Keratinocyte (primary cell): ENCODE measurements around the gene PRM2. TPM values are rescaled to one million over a fixed set of nuclear protein-coding genes. Genes with fewer than 3 reads are reported as not detected.

Source experiments
- DNase-seq: peaks from one replicate; pipeline ENCODE4 v3.0.0-alpha.2; 2011; ENCODE audit warnings: low read depth, missing footprints, low spot score
- FAIRE-seq: peaks from 2 replicates; lab custom pipeline; 2011; peaks lifted over from hg19 to GRCh38; lab: Jason Lieb, UNC
- H2AFZ ChIP-seq: 2 replicates; pipeline ENCODE4 v1.6.0; 2012; ENCODE audit warnings: low read length, control low read depth, inconsistent platforms; ENCODE audit not compliant: control insufficient read depth
- H3K27ac ChIP-seq: 2 replicates; pipeline ENCODE4 v1.5.1; 2011; ENCODE audit warnings: low read length; ENCODE audit not compliant: control insufficient read depth, insufficient read depth
- H3K27me3 ChIP-seq: 3 replicates; pipeline ENCODE4 v1.6.0; 2011; ENCODE audit warnings: low read length; ENCODE audit not compliant: control insufficient read depth, insufficient read depth; ENCODE audit errors: extremely low read depth
- H3K36me3 ChIP-seq, 2 experiments: 2 replicates in 1 of 2; 3 replicates in 1 of 2; pipeline ENCODE4 v1.5.1; 2011; ENCODE audit warnings: low read length in 2 of 2, mild to moderate bottlenecking in 1 of 2; ENCODE audit not compliant: control insufficient read depth in 2 of 2, insufficient read depth in 2 of 2; ENCODE audit errors: extremely low read depth in 1 of 2
- H3K4me1 ChIP-seq: 3 replicates; pipeline ENCODE4 v1.5.1; 2011; ENCODE audit warnings: low read length; ENCODE audit not compliant: control insufficient read depth, insufficient read depth; ENCODE audit errors: extremely low read depth
- H3K4me2 ChIP-seq: 3 replicates; pipeline ENCODE4 v1.6.0; 2011; ENCODE audit warnings: low read depth, low read length; ENCODE audit not compliant: control insufficient read depth, insufficient read depth; ENCODE audit errors: extremely low read depth
- H3K4me3 ChIP-seq, 3 experiments: fragments of 200-600 bp in 1 of 3; sonication (generic) in 1 of 3; 2 replicates in 2 of 3; 3 replicates in 1 of 3; pipeline ENCODE4 v1.5.1; 2011 to 2016; ENCODE audit warnings: low read length in 3 of 3, mild to moderate bottlenecking in 3 of 3, control low read depth in 2 of 3, inconsistent platforms in 1 of 3, low read depth in 1 of 3, mixed read lengths in 1 of 3, mixed run types in 1 of 3, moderate library complexity in 1 of 3; ENCODE audit not compliant: control insufficient read depth in 2 of 3, insufficient read depth in 2 of 3; ENCODE audit errors: extremely low read depth in 1 of 3
- H3K79me2 ChIP-seq: 2 replicates; pipeline ENCODE4 v1.6.0; 2012; ENCODE audit warnings: low read length; ENCODE audit not compliant: control insufficient read depth, insufficient read depth
- H3K9ac ChIP-seq: 3 replicates; pipeline ENCODE4 v1.6.0; 2011; ENCODE audit warnings: low read length; ENCODE audit not compliant: control insufficient read depth, insufficient read depth; ENCODE audit errors: extremely low read depth
- H3K9me1 ChIP-seq: 3 replicates; pipeline ENCODE4 v1.6.0; 2011; ENCODE audit warnings: low read length; ENCODE audit not compliant: control insufficient read depth, insufficient read depth; ENCODE audit errors: extremely low read depth
- H3K9me3 ChIP-seq: 2 replicates; pipeline ENCODE4 v1.5.1; 2012; ENCODE audit warnings: low read depth, low read length; ENCODE audit not compliant: control insufficient read depth
- H4K20me1 ChIP-seq: 3 replicates; pipeline ENCODE4 v1.6.0; 2011; ENCODE audit warnings: low read length; ENCODE audit not compliant: control insufficient read depth, insufficient read depth; ENCODE audit errors: extremely low read depth
- EZH2 ChIP-seq: IDR thresholded peaks from one replicate; pipeline ENCODE4 v1.6.1; 2012; ENCODE audit warnings: inconsistent platforms, mild to moderate bottlenecking, low read length, moderate library complexity
- dilution Hi-C: fragments of 300-500 bp; cut with MboI; formaldehyde crosslinking; loops from one replicate; pipeline ENCODE4 v1.7.0; 2020; ENCODE audit warnings: low sequenced_read_pairs; ENCODE audit not compliant: extremely low pct_ligation_motif_present
- polyA plus RNA-seq, 5 experiments: library from polyadenylated mRNA; depleted of rRNA in 3 of 5; stranded (reverse) in 3 of 5; stranded (forward) in 1 of 5; unstranded in 1 of 5; fragments of >200 nt; gene quantifications; 1 replicate in 1 of 5; 2 replicates in 3 of 5; 3 replicates in 1 of 5; pipeline versions ENCODE4 v1.2.1 to v1.2.3, GENCODE V29; 2011 to 2012; ENCODE audit warnings: missing spikeins in 2 of 5, low read depth in 1 of 5, low replicate concordance in 1 of 5
- TF ChIP-seq, protein P1 (sequence below), 3 experiments: IDR thresholded peaks in 1 of 3; conservative IDR thresholded peaks in 1 of 3; optimal IDR thresholded peaks in 1 of 3; 2 replicates in 2 of 3; 3 replicates in 1 of 3; pipeline versions ENCODE3 to v1.5.1; 2011; ENCODE audit warnings: low read length in 3 of 3, mild to moderate bottlenecking in 3 of 3, moderate library complexity in 2 of 3, control low read depth in 1 of 3, inconsistent platforms in 1 of 3; ENCODE audit not compliant: insufficient read depth in 2 of 3; ENCODE audit errors: extremely low read depth in 1 of 3

Gene PRM2
- polyA plus RNA-seq, 1 donor (not counting 4 experiments of a cell fraction or from before 2014, with no cell fraction given): not detected

GRCh38 chr16:11253009-11253994 is 23.0 kb downstream of the PRM2 start:
- H3K79me2 ChIP-seq: peaks cover 19% of the 10 kb centered on the region
- H3K4me1 ChIP-seq: peaks cover 20% of the 10 kb centered on the region
- H4K20me1 ChIP-seq: no peaks in the 10 kb centered on the region
- H3K27ac ChIP-seq: no peak overlapping the region
- H3K27me3 ChIP-seq: no peaks in the 10 kb centered on the region
- H3K9ac ChIP-seq: no peak overlapping the region
- peak overlapping the region in 2 of 3 experiments; percentile 26 to 88 for H3K4me3 ChIP-seq
- no peak overlapping the region for H2AFZ ChIP-seq
- TF ChIP-seq EZH2: no peak
- TF ChIP-seq, protein P1, sequence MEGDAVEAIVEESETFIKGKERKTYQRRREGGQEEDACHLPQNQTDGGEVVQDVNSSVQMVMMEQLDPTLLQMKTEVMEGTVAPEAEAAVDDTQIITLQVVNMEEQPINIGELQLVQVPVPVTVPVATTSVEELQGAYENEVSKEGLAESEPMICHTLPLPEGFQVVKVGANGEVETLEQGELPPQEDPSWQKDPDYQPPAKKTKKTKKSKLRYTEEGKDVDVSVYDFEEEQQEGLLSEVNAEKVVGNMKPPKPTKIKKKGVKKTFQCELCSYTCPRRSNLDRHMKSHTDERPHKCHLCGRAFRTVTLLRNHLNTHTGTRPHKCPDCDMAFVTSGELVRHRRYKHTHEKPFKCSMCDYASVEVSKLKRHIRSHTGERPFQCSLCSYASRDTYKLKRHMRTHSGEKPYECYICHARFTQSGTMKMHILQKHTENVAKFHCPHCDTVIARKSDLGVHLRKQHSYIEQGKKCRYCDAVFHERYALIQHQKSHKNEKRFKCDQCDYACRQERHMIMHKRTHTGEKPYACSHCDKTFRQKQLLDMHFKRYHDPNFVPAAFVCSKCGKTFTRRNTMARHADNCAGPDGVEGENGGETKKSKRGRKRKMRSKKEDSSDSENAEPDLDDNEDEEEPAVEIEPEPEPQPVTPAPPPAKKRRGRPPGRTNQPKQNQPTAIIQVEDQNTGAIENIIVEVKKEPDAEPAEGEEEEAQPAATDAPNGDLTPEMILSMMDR (optimal IDR thresholded peaks at IDR 0.05 in 1 of 3, IDR thresholded peaks at IDR 0.05 in 1 of 3, conservative IDR thresholded peaks at IDR 0.05 in 1 of 3; ENCODE audit: extremely low read depth in 1 of 3, insufficient read depth in 2 of 3, low read length in 3 of 3): no peak
- FAIRE-seq (no peak), DNase-seq (no peak)
- H3K9me1 ChIP-seq: no peaks in the 10 kb centered on the region
- H3K36me3 ChIP-seq: no peaks in the 10 kb centered on the region
- peak overlapping the region; percentile 85 for H3K4me2 ChIP-seq
- dilution Hi-C loops: no loop called here
- no peaks in the 10 kb centered on the region for H3K9me3 ChIP-seq

GRCh38 chr16:11252482-11252931 is 23.8 kb downstream of the PRM2 start:
- Histone ChIP-seq H3K9me3 (no peaks in the 10 kb centered on the region), H3K4me3 (no peak overlapping the region), H2AFZ (no peak overlapping the region), H3K27me3 (no peaks in the 10 kb centered on the region), H3K4me2 (no peak overlapping the region), H3K27ac (no peak overlapping the region), H3K79me2 (peaks cover 19% of the 10 kb centered on the region), H3K4me1 (peaks cover 20% of the 10 kb centered on the region), H4K20me1 (no peaks in the 10 kb centered on the region), H3K36me3 (no peaks in the 10 kb centered on the region), H3K9me1 (no peaks in the 10 kb centered on the region), H3K9ac (no peak overlapping the region)
- no peak for DNase-seq
- TF ChIP-seq, protein P1 (optimal IDR thresholded peaks at IDR 0.05 in 1 of 3, IDR thresholded peaks at IDR 0.05 in 1 of 3, conservative IDR thresholded peaks at IDR 0.05 in 1 of 3; ENCODE audit: extremely low read depth in 1 of 3, insufficient read depth in 2 of 3, low read length in 3 of 3): no peak
- TF ChIP-seq EZH2: no peak
- FAIRE-seq: no peak
- dilution Hi-C loops: no loop called here
